DMS 273 (cell line): Measurements from ENCODE around the gene MEGF9.
"Not testable (repeated sequence)": the region's sequence is repeated elsewhere in the genome, so short reads cannot be mapped to it uniquely, and the experiment has no call there.

Experiments
- DNase-seq: peaks from one replicate; lab custom pipeline; 2025; ENCODE audit not compliant: unreplicated experiment; lab: John Stamatoyannopoulos, UW

The MEGF9 gene

DNA sequence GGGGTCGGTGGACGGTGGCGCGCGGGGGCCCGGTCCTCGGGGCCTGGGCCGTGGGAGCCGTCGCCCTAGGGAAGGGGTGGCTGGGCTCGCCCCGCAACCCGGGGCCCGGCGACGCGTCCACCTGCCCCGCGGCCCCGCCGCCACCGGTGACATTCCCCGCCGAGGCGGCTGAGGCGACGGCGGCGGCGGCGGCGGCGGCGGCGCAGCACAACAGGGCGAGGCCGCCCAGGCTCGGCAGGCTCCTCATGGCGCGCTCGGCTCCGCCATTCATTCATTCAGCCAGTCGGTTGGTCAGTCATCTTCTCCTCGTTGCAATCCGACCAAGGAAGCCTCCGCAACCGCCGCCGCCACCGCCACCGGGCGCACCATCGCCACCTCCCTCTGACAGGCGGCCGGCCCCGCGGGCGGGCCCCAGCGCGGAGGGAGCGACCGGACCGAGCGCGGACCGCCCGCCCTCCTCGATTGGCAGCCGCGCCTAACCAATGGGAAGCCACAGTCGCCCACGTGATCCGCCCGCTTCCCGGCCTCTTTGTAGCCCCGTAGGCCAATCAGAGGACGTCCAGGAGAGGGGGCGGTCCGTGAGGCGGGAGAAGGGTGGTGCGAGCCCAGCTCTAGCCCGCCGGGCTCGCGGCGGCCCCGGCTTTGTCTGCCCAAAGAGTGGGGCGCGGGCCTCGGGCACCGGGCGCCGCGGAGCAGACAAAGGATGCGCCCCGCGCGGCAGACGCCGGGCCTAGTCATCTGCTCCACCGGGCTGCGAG lies at the start of gene MEGF9:
Gene MEGF9 (minus strand): TSS at position 383 of the 758 bp plus-strand sequence. CDS start 112 bp downstream, at position 271.
- peak; percentile 99 for DNase-seq

DNA sequence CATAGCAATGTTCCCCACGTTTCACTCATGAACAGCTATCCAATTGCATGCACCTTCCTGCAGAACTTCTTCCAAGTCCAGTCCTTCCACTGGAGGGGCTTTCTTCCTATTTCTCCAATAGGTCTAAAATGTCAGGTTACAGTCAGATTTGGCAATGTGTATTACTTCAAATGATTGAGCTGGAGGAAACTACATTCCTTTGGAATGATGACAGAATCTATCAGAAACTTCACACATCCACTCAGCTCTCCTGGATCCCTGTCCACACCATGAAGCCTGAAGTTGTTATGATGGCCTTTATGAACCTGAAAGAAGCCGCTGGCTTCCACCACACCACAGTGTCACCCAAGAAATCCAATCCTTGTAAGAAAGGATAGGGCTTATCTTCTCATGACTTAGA lies 46.7 kb upstream of the MEGF9 start:
- no peak for DNase-seq

DNA sequence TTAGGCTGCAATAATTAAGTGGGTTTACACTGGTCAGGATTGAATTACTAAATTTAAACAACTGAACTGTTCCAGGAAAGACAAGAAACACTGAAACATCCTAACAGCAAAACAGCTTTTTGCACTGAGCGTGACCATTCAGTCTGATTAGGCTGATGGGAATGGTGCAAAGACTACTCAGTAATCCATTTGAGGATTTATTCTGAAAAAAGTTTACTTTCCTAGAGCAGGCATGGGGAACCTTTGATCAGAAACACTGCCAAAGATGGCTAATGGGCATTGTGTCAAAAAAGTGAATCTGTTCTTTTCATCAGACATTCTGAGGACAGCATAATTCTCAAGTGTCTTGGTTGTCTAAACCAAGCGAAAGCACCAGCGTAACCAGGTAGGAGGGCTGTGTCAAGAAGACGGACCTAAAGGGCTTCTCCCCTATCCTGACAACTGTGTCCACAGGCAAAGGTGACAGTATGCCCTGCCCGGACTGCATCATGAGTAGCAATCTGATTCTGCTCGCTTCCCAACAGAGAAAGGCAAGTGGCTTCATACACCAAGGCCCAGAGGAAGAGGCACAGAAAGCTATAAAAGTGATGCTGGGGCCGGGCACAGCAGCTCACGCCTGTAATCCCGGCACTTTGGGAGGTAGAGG lies 45.6 kb upstream of the MEGF9 start:
- no peak for DNase-seq

DNA sequence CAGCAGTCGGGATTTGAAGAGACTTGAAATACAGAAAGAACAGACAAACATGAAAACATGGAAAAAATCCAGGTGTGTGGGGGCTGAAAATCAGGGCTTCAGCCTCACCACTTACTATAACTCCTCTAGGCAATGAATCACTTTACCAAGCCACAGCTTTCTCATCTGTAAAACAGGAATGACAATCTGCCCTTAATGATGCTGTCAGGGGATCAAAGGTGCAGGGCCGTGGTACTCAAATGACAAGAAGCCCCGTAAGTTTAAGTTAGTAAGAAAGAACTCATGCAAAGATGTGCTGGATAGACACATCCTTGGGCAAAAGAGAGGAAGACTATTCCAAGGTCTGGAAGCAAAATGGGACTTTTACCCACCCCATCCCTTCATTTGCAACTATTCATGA lies 44.3 kb upstream of the MEGF9 start:
- DNase-seq, result no peak

DNA sequence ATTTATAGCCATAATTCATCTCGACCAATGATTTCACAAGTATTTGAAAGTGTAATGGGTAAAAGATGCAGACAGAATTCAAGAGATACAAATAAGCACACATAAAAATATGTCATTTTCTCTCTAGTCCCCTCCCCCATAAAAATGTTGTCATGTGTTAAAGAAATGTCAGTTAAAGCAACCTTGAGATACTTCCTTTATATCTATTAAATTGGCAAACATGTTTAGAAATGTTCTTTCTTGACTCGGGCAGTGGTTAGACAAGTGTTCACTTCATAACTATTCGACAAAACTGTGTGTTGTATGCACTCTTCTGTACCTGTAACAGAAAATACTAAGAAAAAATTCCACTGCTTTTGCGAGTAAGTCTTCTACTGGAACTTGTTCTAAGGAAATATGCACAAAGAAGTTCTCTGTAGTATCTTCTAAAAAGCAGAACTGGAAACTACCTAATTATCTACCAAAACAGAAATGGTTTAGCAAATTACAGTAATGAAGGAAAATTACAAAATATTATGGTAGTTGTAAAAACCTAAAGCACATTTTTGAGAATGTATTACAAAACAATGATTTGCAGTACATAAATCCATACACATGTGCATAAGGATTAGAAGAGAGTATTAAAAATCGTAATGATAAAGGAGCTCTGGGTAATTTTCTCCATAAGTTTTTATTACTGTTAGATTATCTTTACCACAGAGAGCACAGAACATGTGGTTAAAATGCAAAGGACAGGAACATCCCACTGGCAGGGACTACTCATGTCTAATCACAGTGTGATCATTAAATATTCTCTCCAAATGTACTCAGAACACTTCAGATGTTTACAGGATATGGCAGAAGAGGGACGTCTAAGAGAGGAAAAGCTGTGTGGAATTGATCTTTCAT lies 43.0 kb upstream of the MEGF9 start:
- DNase-seq, result no peak

DNA sequence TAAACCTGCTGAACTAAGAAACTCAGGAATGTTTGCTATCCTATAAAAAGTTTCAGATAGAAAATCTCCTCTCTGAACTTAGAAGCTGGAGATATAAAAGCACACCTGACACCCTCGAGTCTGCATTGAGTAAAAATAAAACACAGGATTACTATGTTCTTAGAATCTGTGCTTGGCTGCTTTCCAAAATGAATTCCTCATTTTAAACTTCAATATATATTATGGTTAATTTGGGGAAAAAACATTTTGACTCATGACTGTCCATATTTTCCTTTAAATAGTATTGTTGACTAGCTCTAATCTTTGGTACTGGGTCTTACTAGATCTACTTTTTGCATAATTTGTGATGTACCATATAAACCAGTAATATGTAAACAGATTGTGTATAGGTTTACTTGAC lies 42.3 kb upstream of the MEGF9 start:
- DNase-seq, result no peak

DNA sequence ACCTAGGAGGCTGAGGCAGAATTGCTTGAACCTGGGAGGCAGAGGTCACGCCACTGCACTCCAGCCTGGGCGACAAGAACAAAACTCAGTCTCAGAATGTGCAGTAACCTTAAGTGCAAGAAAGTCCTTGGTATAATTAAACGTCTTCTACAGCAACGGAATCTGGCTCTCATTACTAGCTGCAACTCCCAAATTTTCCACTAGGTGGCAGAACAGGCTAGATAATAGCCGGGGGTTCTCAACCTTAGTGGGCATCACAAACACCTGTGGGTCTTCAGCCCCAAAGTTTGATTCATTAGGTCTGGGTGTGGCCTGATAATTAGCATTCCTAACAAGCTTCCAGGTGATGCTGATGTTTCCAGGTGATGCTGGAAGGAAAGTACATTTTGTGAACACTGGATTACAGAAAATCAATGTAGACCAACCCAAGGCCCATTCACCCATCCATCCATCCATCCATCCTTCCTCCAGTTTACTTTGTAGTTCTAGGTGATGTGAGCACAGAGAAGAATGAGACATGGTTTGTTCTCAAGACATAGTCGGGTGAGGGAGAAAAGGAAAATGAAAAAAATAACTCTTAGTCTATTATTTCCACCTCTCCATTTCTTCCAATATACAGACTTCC lies 41.7 kb upstream of the MEGF9 start:
- DNase-seq, result peak; percentile 77

DNA sequence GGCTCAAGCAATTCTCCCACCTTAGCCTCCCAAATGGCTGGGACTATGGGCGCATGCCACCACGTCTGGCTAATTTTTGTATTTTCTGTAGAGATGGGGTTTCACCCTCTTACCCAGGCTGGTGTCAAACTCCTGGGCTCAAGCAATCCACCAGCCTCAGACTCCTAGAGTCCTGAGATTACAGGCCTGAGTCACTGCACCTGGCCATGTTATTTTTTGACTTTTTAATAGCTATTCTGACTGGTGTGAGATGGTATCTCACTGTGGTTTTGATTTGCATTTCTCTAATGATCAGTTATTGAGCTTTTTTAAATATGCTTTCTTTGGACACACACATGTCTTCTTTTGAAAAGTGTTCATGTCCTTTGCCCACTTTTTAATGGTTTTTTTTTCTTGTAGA lies 40.8 kb upstream of the MEGF9 start:
- DNase-seq, result no peak

DNA sequence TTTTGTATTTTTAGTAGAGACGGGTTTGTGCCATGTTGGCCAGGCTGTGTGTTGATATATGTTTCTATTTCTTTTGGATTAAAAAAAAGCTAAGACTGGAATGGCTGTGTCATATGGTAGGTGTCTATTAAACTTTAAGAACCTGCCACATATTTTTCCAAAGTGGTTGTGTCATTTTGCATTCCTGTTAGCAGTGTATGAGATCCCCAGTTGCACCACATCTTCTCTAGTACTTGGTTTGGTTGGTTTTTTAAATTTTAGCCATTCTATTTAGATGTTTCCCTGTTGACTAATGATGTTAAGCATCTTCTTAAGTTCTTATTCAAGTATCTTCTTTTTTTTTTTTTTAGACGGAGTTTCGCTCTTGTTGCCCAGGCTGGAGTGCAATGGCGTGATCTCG lies 36.2 kb upstream of the MEGF9 start:
- DNase-seq, result no peak

DNA sequence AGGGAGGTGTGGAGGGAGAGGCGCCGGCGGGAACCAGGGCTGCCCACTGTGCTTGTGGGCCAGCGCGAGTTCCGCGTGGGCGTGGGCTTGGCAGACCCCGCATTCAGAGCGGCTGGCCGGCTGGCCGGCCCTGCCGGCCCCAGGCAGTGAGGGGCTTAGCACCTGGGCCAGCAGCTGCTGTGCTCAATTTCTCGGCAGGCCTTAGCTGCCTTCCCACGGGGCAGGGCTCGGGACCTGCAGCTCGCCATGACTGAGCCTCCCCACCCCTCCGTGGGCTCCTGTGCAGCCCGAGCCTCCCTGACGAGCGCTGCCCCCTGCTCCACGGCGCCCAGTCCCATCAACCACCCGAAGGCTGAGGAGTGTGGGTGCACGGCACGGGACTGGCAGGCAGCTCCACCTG lies 32.1 kb upstream of the MEGF9 start:
- not testable (repeated sequence) for DNase-seq

DNA sequence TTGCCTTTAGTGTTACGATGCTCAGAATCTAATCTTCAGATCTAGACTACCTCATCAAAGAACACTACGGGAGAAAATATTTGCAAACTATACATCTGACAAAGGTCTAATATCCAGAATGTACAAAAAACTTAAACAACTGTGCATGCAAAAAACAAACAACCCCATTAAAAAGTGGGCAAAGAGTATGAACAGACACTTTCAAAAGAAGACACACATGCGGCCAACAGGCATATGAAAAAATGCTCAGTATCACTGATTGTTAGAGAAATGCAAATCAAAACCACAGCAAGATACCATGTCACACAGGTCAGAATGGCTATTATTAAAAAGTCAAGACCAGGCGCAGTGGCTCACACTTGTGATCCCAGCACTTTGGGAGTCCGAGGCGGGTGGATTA lies 31.0 kb upstream of the MEGF9 start:
- DNase-seq, result no peak

DNA sequence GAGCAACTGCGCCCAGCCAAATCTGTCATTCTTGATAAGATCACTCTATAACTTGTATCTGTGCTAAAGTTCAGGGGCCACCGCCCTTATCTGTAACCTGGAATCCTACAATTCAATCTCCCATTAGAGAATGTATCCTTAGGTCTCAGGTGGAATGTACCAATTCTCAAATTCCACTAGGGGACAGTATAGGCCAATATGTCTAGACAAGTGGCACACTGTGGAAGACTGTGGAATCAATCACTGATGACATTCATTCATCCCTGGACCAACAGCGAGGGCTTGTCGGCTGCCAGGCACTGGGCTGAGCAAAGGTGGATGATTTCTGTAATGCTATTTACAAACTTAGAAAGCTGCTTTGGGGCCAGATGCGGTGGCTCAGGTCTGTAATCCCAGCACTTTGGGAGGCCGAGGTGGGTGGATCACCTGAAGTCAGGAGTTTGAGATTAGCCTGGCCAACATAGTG lies 28.7 kb upstream of the MEGF9 start:
- peak; percentile 70 for DNase-seq

DNA sequence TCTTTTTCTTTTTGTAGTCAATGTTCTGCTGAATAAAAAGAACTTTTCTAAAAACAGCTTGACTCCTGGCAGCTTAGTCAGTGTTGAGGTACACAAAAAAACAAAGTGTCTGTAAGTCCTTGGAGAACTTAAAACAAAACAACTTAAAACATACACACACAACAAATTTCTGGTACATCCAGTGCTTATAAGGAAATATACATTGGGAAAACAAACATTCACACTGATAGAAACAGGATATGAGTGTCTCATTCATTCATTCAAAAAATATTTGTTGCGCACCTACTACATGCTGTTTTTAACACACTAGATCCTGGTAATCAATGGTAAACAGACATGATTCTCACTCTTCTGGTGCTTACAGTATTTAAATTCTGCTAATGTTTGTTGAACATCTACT lies 27.4 kb upstream of the MEGF9 start:
- DNase-seq, result no peak

DNA sequence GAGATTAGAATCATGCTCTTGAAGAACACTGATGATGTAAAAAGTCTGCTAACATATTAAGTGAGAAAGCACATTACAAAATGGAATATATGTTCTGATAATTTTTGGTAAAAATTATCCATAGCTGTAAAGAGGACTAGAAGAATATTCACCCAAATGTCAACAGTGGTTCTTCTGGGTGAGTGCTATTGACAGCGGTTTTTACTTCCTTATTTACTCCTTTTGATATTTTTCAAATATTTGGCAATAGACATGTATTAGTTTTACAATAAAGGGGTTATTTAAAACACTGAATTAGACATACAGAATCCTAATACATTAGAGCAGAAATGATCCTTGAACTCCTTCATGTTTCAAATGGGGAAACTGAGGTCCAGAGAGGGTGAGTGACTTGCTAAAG lies 26.9 kb upstream of the MEGF9 start:
- DNase-seq, result no peak

DNA sequence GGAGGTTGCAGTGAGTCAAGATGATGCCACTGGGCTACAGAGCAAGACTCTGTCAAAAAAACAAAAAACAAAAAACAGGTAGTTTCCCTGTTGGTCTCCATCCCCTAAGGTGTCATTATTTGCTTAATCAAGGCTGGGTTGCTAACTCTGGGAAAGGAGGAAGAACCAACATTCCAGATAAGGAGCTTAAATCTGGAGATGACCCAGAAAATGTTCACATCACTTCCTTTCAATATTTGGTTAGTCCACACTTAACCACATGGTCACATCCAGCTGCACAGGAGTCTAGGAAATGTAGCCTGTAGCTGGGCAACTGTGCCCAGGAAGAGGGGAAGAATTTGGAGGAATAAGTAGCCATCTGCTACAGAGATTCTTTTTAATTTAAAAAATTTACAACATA lies 25.9 kb upstream of the MEGF9 start:
- peak; percentile 7 for DNase-seq

DNA sequence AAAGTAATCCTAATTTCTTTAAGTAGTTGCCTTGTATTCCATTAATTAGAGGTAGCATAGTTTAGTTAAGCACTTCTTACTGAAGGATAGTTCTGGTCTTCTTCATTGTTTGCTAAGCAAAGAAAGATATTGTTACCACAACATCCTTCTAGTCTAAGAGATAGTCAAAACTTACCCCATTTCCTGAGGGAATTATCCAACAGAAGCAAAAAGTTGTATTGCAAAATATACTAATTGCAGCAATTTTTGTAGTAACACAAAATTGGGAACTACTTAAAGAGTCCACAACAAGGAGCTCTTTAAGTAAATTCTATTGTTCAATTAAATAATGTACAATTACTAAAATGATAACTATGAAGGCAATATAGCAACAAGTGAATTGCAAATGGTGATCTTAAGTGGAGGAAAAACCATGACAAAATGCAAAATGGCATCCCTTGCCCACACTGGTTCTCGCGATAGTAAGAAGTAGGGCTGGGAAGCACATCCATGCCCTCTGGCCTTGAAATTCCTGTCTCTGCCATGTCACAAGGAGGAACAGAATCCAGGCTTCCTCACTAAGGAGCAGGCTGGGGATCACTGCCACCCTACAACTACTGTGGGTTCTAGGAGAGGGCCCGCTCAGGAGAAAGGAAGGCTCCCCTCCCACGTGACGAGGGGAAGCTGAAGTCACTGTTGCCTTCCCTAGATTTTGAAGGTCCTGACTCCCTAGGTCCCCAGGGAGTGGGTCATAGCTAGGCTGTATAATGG lies 23.3 kb upstream of the MEGF9 start:
- no peak for DNase-seq

DNA sequence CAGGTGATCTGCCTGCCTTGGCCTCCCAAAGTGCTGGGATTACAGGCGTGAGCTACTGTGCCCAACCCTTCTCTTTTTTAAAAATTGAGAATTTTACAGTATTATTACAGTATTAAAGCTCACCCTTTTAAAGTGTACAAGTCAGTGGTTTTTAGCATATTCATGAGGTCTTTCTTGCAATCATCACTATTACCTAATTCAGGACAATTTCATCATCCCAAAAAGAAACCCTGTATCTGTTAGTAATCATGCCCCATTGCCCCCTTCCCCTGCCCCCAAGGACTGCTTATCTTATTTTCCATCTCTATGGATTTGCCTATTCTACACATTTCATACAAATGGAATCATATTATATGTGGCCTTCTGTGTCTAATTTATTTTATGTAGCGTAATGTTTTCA lies 22.6 kb upstream of the MEGF9 start:
- no peak for DNase-seq

DNA sequence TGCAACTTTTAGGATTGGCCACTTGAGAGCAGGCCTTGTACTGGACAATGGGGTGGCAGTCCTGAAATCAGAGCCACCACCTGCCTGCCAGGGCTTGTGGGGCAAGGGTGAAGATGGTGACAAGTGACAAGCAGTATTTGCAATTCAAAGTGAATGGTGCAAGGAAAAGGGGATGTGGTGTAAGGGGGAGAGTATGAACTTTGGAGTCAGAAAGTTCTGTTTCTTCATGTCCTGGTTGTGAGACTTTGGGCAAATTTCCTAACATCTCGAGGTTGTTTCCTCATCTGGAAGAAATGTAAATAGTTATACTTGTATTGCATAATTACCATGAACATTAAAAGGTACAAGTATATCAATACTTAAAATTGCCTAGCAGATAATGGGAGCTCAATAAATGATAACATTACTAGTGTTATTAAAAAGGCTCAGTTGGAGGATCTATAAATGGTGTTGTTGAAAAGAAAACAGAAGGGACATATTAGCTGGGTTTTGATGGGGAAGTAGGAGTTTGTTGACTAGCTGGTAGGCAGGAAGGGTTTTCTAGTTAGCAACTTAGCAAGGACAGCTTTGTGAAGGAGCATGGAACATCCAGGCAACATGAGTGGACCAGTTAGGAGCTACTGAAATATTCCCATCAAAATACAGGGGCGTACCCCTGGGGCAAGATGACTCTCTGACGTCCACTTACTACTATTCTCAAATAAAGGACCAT lies 21.3 kb upstream of the MEGF9 start:
- DNase-seq, result no peak

DNA sequence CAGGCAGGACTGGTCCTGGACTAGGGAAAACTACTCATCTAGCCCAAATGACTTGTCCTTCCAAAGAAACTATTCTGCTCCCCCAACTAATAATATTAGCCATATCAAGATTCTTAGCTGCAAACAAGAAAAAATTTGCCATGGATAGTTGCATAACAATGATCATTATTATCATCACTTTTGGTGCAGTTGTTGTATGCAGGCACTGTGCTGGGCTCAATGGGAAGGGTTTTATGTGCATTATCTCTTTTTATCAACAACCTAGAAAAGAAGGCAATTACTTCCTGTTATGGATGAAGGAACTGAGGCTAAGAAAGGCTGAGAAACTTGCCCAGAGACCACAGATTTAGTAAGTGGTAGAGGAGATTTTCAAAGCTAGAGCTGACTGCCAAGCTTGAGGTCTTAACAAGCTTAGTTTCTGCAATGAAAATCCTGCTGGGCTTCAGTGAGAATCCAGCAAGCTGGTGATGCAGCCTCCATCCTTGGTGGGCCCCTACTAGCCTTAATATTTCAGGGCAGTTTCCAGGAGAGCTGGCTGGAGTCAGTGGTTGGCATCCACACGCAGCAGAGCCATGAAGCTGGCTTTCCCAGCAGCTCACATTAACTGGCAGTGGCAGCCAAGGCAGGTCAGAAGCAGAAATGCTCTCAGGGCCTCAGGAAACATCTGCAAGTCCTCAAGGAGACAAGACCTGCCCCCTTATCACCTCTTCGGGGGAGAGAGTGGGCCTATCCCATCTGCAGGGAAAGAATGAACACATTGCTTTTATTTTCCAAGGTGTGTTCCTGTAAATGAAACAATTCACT lies 20.5 kb upstream of the MEGF9 start:
- DNase-seq, result no peak
